Heart left ventricle (tissue), 16 donors: Measurements from ENCODE around the gene CLMN. TPM values are rescaled to one million over a fixed set of nuclear protein-coding genes. Genes with fewer than 3 reads are reported as not detected.
A peak's percentile ranks its signal among the peaks of the same experiment; 100 is the strongest.

Experiments
- ATAC-seq, 4 donors: fragments of 200-7000 bp; cut with Tn5 transposase; one replicate each; pipeline ENCODE4 v1.9.1; 2020 to 2022; ENCODE audit warnings: moderate library complexity in 4 of 4, mild to moderate bottlenecking in 3 of 4, moderate number of reproducible peaks in 1 of 4
- DNase-seq, 5 donors: peaks; one replicate each; pipeline ENCODE4 v3.0.0-alpha.2; 2020
- H3K27ac ChIP-seq, 12 donors: fragments of 200-600 bp; sonication (generic) in 4 of 12; one replicate each; pipeline versions ENCODE4 v1.5.0 to v1.8.0; 2016 to 2022; ENCODE audit warnings: mild to moderate bottlenecking in 2 of 12
- H3K27me3 ChIP-seq, 9 donors: fragments of 200-600 bp; sonication (generic) in 2 of 9; one replicate each; pipeline versions ENCODE4 v1.5.1 to v1.8.0; 2016 to 2022; ENCODE audit warnings: mild to moderate bottlenecking in 3 of 9
- H3K36me3 ChIP-seq, 9 donors: fragments of 200-600 bp; sonication (generic) in 2 of 9; one replicate each; pipeline versions ENCODE4 v1.5.0 to v1.8.0; 2018 to 2022; ENCODE audit warnings: mild to moderate bottlenecking in 2 of 9
- H3K4me1 ChIP-seq, 12 donors: fragments of 200-600 bp; sonication (generic) in 4 of 12; one replicate each; pipeline versions ENCODE4 v1.5.0 to v1.8.0; 2016 to 2022; ENCODE audit warnings: mild to moderate bottlenecking in 3 of 12
- H3K4me3 ChIP-seq, 12 donors: fragments of 200-600 bp; sonication (generic) in 4 of 12; one replicate each; pipeline versions ENCODE4 v1.5.0 to v1.8.0; 2017 to 2022; ENCODE audit warnings: mild to moderate bottlenecking in 9 of 12, moderate library complexity in 4 of 12
- H3K9me3 ChIP-seq, 12 donors: fragments of 200-600 bp; sonication (generic) in 4 of 12; one replicate each; pipeline versions ENCODE4 v1.5.0 to v1.8.0; 2016 to 2022; ENCODE audit warnings: mild to moderate bottlenecking in 1 of 12
- CTCF ChIP-seq, 12 donors: fragments of 200-600 bp; sonication (generic) in 4 of 12; IDR thresholded peaks; one replicate each; pipeline versions ENCODE4 v1.5.0 to v1.8.0; 2018 to 2022; ENCODE audit warnings: antibody characterized with exemption in 12 of 12, mild to moderate bottlenecking in 5 of 12
- POLR2A ChIP-seq, 2 donors: fragments of 450-650 bp; IDR thresholded peaks; one replicate each; pipeline ENCODE4 v1.6.1; 2017; ENCODE audit warnings: antibody characterized with exemption in 2 of 2, mild to moderate bottlenecking in 2 of 2, moderate library complexity in 2 of 2
- WGBS, 4 donors: extraction: QIAGEN DNeasy Blood & Tissue Kit in 2 of 4; methylation state at CpG; one replicate each; pipeline versions ENCODE4 v1.1.5 to v1.1.7; 2013 to 2018; 5-methylcytosine and 5-hydroxymethylcytosine counted together
- intact Hi-C, 10 donors: fragments of 100-400 bp; cut with DNase I; formaldehyde crosslinking; loops; one replicate each; pipeline versions ENCODE4 v1.11.1 to v1.14.2; 2022
- polyA plus RNA-seq, 2 donors: library from polyadenylated mRNA; stranded (reverse); fragments of 200-250 nt; gene quantifications; one replicate each; pipeline ENCODE4 v1.2.3, GENCODE V29; 2013
- total RNA-seq, 9 donors: library from RNA; depleted of rRNA in 2 of 9; stranded (reverse); fragments of >200 nt in 2 of 9; fragmentation: NEBNext Ultra II Directional in 3 of 9; extraction: Animal tissue kit (Norgen Biotek cat#: 25700) in 3 of 9; gene quantifications; one replicate each; pipeline versions ENCODE4 v1.1.0 to v1.2.4, GENCODE V29; 2016 to 2023
- donor health status: ischemic (EF 13 %, LVEDD 7.1; RV severe dilation, severe dysfunction).
- donor health status: healthy with polysubstance abuse.
- donor health status: DM: no; HTN: yes; CAD: no.
- donor health status: DM: no; HTN: no; CAD: no.
- donor health status: ischemic (EF 25% LVEDD 6.9; RV normal size, moderate dysfunction).
- donor health status: ischemic (EF 25% LVEDD 5.7; RV mildly dilated, moderate dysfunction).
- donor health status: healthy.
- donor health status: DM: yes; HTN: yes; CAD: no.
- donor health status: ischemic (EF 35%, LVEDD 5.7; RV mildly dilated, moderate dysfunction).
- donor health status: nonischemic (EF 11% LVEDD 7.7; RV severe dilation, severe dysfunction).
- donor health status: DM: yes; HTN: yes; CAD: no.
- donor health status: PGD.
- donor health status: ischemic (EF 29% LVEDD 5.4; RV normal size, mild dysfunction).
- donor health status: nonischemic (EF 23%, LVEDD 6.1; RV moderate dilation, normal function).

Gene CLMN
- total and polyA plus RNA-seq, 11 donors, result 3.1 to 10.2 (median 6.7) TPM

- 48 to 60% (median 49%) methylated on average over 8 of the region's 8 CpGs for WGBS, 4 donors
- Histone ChIP-seq H3K4me3 (no peak overlapping the region), H3K36me3 (no peaks in the 10 kb centered on the region), H3K27me3 (peaks cover 0 to 10% (median 0%) of the 10 kb centered on the region in 9 donors), H3K27ac (no peak overlapping the region), H3K9me3 (no peaks in the 10 kb centered on the region), H3K4me1 (peaks cover 0 to 11% (median 0%) of the 10 kb centered on the region in 12 donors)
- TF ChIP-seq POLR2A (IDR thresholded peaks at IDR 0.05), result no peak
- no peak for TF ChIP-seq CTCF (IDR thresholded peaks at IDR 0.05)
- peak in 2 of 4 donors; percentile 45 to 59 for ATAC-seq
- intact Hi-C loops, result no loop called here
- DNase-seq, result no peak
These were observed 20.5 kb upstream of the CLMN start for GRCh38 chr14:95340201-95340697.

GRCh38 chr14:95339301-95339865 is 19.7 kb upstream of the CLMN start:
- no peak for TF ChIP-seq CTCF (IDR thresholded peaks at IDR 0.05)
- no peak for TF ChIP-seq POLR2A (IDR thresholded peaks at IDR 0.05)
- ATAC-seq, result no peak
- Histone ChIP-seq H3K9me3 (no peaks in the 10 kb centered on the region), H3K4me1 (peaks cover 0 to 11% (median 0%) of the 10 kb centered on the region in 12 donors), H3K27ac (no peak overlapping the region), H3K4me3 (no peak overlapping the region), H3K27me3 (peaks cover 0 to 10% (median 0%) of the 10 kb centered on the region in 9 donors), H3K36me3 (no peaks in the 10 kb centered on the region)
- 82 to 90% (median 84%) methylated on average over 10 of the region's 10 CpGs for WGBS, 4 donors
- intact Hi-C loops, result no loop called here
- no peak for DNase-seq

- intact Hi-C loops, result no loop called here
- no peak overlapping the region for H3K27ac ChIP-seq
- H3K4me1 ChIP-seq, result peaks cover 0 to 11% (median 0%) of the 10 kb centered on the region in 12 donors
- DNase-seq (no peak), ATAC-seq (no peak)
- H3K9me3 ChIP-seq, result no peaks in the 10 kb centered on the region
- H3K27me3 ChIP-seq, result peaks cover 0 to 10% (median 0%) of the 10 kb centered on the region in 9 donors
- no peaks in the 10 kb centered on the region for H3K36me3 ChIP-seq
- H3K4me3 ChIP-seq, result no peak overlapping the region
- WGBS, 4 donors, result 77 to 93% (median 80%) methylated on average over 5 of the region's 5 CpGs
- TF ChIP-seq CTCF (IDR thresholded peaks at IDR 0.05) (no peak), POLR2A (IDR thresholded peaks at IDR 0.05) (no peak)
These were observed 18.7 kb upstream of the CLMN start for GRCh38 chr14:95338436-95338835.

GRCh38 chr14:95337041-95337595 is 17.4 kb upstream of the CLMN start:
- intact Hi-C loops, result no loop called here
- no peak for DNase-seq
- no peak overlapping the region for H3K27ac ChIP-seq
- whole genome bisulfite sequencing, 4 donors, result 78 to 91% (median 79%) methylated on average over 9 to 10 of the region's 10 CpGs
- ATAC-seq, result no peak
- no peak overlapping the region for H3K4me3 ChIP-seq
- peaks cover 0 to 10% (median 0%) of the 10 kb centered on the region in 9 donors for H3K27me3 ChIP-seq
- peaks cover 0 to 11% (median 0%) of the 10 kb centered on the region in 12 donors for H3K4me1 ChIP-seq
- H3K9me3 ChIP-seq, result no peaks in the 10 kb centered on the region
- no peaks in the 10 kb centered on the region for H3K36me3 ChIP-seq
- TF ChIP-seq POLR2A (IDR thresholded peaks at IDR 0.05) (no peak), CTCF (IDR thresholded peaks at IDR 0.05) (no peak)
